Occipital lobe (tissue), 2 donors: ENCODE measurements around the gene AURKA. TPM values are rescaled to one million over a fixed set of nuclear protein-coding genes. Genes with fewer than 3 reads are reported as not detected.
"Not testable (repeated sequence)": the region's sequence is repeated elsewhere in the genome, so short reads cannot be mapped to it uniquely, and the experiment has no call there.

Experiments
- DNase-seq: peaks from one replicate; lab custom pipeline; 2025; lab: John Stamatoyannopoulos, UW
- total RNA-seq: library from RNA; depleted of rRNA; stranded (reverse); fragments of >200 nt; gene quantifications from one replicate; pipeline ENCODE4 v1.2.3, GENCODE V29; 2014

AURKA gene
- total RNA-seq, 1 donor from 2014 or later, result 4.8 TPM

GRCh38 chr20:56360133-56360907 lies 31.7 kb downstream of the AURKA start:
- DNase-seq, result no peak

- no peak for DNase-seq
Measured at GRCh38 chr20:56359212-56360132, 32.5 kb downstream of the AURKA start.

GRCh38 chr20:56358600-56359211 lies 33.3 kb downstream of the AURKA start, which contains the start of gene FAM210B:
TSS of gene FAM210B (plus strand) at chr20:56358974. CDS start at chr20:56359006, 32 bp downstream.
- DNase-seq, result peak; percentile 85

- no peak for DNase-seq
Measured at GRCh38 chr20:56358070-56358469, 33.9 kb downstream of the AURKA start.

- no peak for DNase-seq
Measured at GRCh38 chr20:56353356-56353755, 38.7 kb downstream of the AURKA start.

- DNase-seq, result no peak
Measured at GRCh38 chr20:56352345-56353055, 39.5 kb downstream of the AURKA start.

GRCh38 chr20:56350842-56351241 lies 41.2 kb downstream of the AURKA start:
- DNase-seq, result no peak

GRCh38 chr20:56348746-56349145 lies 43.3 kb downstream of the AURKA start:
- no peak for DNase-seq

GRCh38 chr20:56348305-56348693 lies 43.7 kb downstream of the AURKA start:
- DNase-seq, result no peak

GRCh38 chr20:56347628-56348304 lies 44.2 kb downstream of the AURKA start:
- DNase-seq, result no peak

- no peak for DNase-seq
Measured at GRCh38 chr20:56345911-56346310, 46.1 kb downstream of the AURKA start.

GRCh38 chr20:56343861-56344381 lies 48.1 kb downstream of the AURKA start:
- no peak for DNase-seq

- DNase-seq, result no peak
Measured at GRCh38 chr20:56342783-56343182, 49.2 kb downstream of the AURKA start.

- DNase-seq, result not testable (repeated sequence)
Measured at GRCh38 chr20:56336709-56337108, 55.3 kb downstream of the AURKA start.

- DNase-seq, result no peak
Measured at GRCh38 chr20:56328861-56329260, 63.2 kb downstream of the AURKA start.

- DNase-seq, result no peak
Measured at GRCh38 chr20:56324806-56325205, 67.2 kb downstream of the AURKA start.

- DNase-seq, result no peak
Measured at GRCh38 chr20:56323656-56324055, 68.4 kb downstream of the AURKA start.

GRCh38 chr20:56323206-56323605 lies 68.8 kb downstream of the AURKA start:
- no peak for DNase-seq

- no peak for DNase-seq
Measured at GRCh38 chr20:56322681-56323080, 69.3 kb downstream of the AURKA start.
